Upper lobe of left lung (tissue), 6 donors: ENCODE measurements around the gene PIK3IP1. TPM values are rescaled to one million over a fixed set of nuclear protein-coding genes. Genes with fewer than 3 reads are reported as not detected.

Experiments used
- ATAC-seq, 2 donors: fragments of 200-7000 bp; cut with Tn5 transposase; one replicate each; pipeline ENCODE4 v1.9.1; 2022; ENCODE audit warnings: mild to moderate bottlenecking in 2 of 2, moderate library complexity in 2 of 2; ENCODE audit not compliant: low FRiP score in 2 of 2
- DNase-seq, 2 donors: peaks; one replicate each; pipeline ENCODE4 v3.0.0-alpha.2; 2019 to 2020
- H3K27ac ChIP-seq, 4 donors: fragments of 200-600 bp; sonication (generic); one replicate each; pipeline ENCODE4 v1.5.1; 2016 to 2019
- H3K27me3 ChIP-seq, 4 donors: fragments of 200-600 bp; sonication (generic); one replicate each; pipeline ENCODE4 v1.5.1; 2017 to 2019
- H3K36me3 ChIP-seq, 4 donors: fragments of 200-600 bp; sonication (generic); one replicate each; pipeline ENCODE4 v1.5.1; 2016 to 2019
- H3K4me1 ChIP-seq, 4 donors: fragments of 200-600 bp; sonication (generic); one replicate each; pipeline ENCODE4 v1.5.1; 2018 to 2019
- H3K4me3 ChIP-seq, 4 donors: fragments of 200-600 bp; sonication (generic); one replicate each; pipeline ENCODE4 v1.5.1; 2017 to 2019; ENCODE audit warnings: mild to moderate bottlenecking in 2 of 4, moderate library complexity in 1 of 4
- H3K9me3 ChIP-seq, 4 donors: fragments of 200-600 bp; sonication (generic); one replicate each; pipeline ENCODE4 v1.5.1; 2018 to 2019
- EP300 ChIP-seq, 4 donors: sonication (generic); formaldehyde crosslinking; IDR thresholded peaks; one replicate each; pipeline ENCODE4 v1.5.1; 2017; ENCODE audit warnings: antibody characterized with exemption in 4 of 4, control low read depth in 2 of 4
- POLR2A ChIP-seq, 4 donors: fragments of 450-650 bp; IDR thresholded peaks; one replicate each; pipeline ENCODE4 v1.5.1; 2016 to 2017; ENCODE audit warnings: antibody characterized with exemption in 4 of 4, mild to moderate bottlenecking in 2 of 4
- POLR2AphosphoS5 ChIP-seq, 2 donors: sonication (generic); formaldehyde crosslinking; IDR thresholded peaks; one replicate each; pipeline ENCODE4 v1.5.1; 2017; ENCODE audit warnings: antibody characterized with exemption in 2 of 2
- WGBS, 2 donors: methylation state at CpG; one replicate each; pipeline ENCODE4 v1.1.5; 2017 to 2018; 5-methylcytosine and 5-hydroxymethylcytosine counted together
- total RNA-seq, 6 donors: library from RNA; depleted of rRNA in 4 of 6; stranded (reverse); fragments of >200 nt in 4 of 6; gene quantifications; one replicate each; pipeline versions ENCODE4 v1.1.0 to v1.2.1, GENCODE V29; 2016 to 2021
- TF ChIP-seq, protein P1 (sequence below), 6 experiments: fragments of 450-650 bp in 4 of 6; fragments of 200-600 bp in 2 of 6; sonication (generic) in 2 of 6; IDR thresholded peaks; one replicate each; pipeline ENCODE4 v1.5.1; 2016 to 2019; ENCODE audit warnings: antibody characterized with exemption in 6 of 6
- donor health status: DM: no; HTN: no; CAD: no; lungs with moderate emphysema.
- donor health status: DM: no; HTN: yes; CAD: no; lungs with severe emphysema.

PIK3IP1 gene
- total RNA-seq, 6 donors from 2014 or later = 38.9 to 97.1 (median 65.8) TPM

DNA sequence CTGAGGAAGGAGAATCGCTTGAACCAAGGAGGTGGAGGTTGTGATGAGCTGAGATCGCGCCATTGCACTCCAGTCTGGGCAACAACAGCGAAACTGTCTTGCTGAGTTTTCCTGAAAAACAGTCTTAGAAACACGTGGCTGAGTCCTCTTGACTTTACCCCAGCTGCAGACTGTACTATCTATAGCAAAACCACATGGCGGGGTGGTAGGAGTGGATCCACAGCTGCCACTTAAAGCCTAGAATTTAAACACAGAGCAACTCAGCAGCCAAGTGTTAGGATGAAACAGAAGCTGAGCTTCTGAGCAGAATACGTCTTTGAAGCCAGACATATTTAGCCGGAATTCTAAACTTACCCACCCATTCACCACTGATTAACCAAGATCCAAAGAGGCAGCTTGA, 39.7 kb upstream of the PIK3IP1 start:
- WGBS, 2 donors = 93% methylated on average over 8 of the region's 8 CpGs
- H3K9me3 ChIP-seq = no peaks in the 10 kb centered on the region
- H3K27me3 ChIP-seq = no peaks in the 10 kb centered on the region
- DNase-seq = no peak
- no peak overlapping the region for H3K4me3 ChIP-seq
- H3K36me3 ChIP-seq = peaks cover 21 to 94% (median 79%) of the 10 kb centered on the region in 4 donors
- TF ChIP-seq EP300 (IDR thresholded peaks at IDR 0.05) = no peak
- no peak for TF ChIP-seq POLR2AphosphoS5 (IDR thresholded peaks at IDR 0.05)
- no peak for TF ChIP-seq POLR2A (IDR thresholded peaks at IDR 0.05)
- no peak for ATAC-seq
- H3K4me1 ChIP-seq = peaks cover 0 to 3% (median 0%) of the 10 kb centered on the region in 4 donors
- H3K27ac ChIP-seq = no peak overlapping the region

DNA sequence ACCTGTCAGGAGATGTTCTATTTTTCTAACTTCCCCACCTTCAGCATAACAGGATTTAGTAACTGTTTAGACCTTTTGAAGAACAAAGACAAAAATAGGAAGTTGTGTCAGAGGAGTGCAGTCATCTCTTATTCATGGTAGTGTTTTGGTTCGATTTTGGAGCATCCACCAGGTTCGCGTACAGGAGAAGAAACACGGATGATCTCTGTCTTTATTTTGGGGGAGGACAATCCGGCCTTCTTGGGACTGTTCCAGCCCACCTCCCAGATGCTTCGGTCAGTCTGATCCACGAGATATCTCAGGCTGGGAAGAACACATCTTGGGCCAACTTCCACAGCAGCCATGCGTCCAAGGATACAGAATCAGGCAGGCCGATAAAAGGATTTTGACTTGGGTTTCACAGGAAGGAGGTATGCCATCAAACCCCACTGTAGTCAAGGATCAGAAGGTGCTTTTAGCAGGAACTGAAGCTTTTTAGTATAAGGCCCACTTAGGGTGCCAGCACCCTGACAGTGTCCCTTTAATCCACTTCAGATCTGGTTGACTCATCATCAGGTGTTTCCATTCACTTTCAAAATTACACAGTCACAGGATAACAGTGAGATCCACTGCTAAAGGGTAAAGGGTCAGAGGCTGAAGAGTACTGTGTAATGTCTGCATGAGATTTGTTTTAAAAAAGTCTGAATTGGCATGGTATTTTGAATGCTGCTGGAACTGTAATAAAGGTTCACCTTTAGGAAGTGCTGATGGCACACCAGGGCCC, 37.3 kb upstream of the PIK3IP1 start:
- WGBS, 2 donors = 77 to 86% methylated on average over 7 to 9 of the region's 9 CpGs
- no peak overlapping the region for H3K27ac ChIP-seq
- no peaks in the 10 kb centered on the region for H3K9me3 ChIP-seq

DNA sequence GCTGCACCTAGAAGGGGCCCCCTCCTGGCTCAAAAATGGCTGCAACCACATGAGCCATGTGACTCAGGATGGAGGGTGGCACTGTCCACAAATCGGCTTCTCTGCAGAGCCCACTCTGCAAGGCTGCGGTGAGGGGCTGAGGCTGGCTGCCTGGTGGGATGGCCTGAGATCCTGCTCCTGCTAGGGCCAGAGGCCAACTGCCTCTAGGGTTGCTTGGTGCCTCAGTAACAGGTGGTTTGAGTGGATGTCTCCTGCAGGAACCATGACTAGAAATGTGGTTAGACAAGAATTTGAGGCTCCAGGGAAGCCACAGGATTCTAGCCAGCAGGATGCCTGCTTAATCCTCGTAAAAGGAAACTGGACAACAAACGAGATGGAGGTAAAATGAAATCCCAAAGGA, 36.7 kb upstream of the PIK3IP1 start:
- H3K4me3 ChIP-seq = no peak overlapping the region
- TF ChIP-seq, protein P1, sequence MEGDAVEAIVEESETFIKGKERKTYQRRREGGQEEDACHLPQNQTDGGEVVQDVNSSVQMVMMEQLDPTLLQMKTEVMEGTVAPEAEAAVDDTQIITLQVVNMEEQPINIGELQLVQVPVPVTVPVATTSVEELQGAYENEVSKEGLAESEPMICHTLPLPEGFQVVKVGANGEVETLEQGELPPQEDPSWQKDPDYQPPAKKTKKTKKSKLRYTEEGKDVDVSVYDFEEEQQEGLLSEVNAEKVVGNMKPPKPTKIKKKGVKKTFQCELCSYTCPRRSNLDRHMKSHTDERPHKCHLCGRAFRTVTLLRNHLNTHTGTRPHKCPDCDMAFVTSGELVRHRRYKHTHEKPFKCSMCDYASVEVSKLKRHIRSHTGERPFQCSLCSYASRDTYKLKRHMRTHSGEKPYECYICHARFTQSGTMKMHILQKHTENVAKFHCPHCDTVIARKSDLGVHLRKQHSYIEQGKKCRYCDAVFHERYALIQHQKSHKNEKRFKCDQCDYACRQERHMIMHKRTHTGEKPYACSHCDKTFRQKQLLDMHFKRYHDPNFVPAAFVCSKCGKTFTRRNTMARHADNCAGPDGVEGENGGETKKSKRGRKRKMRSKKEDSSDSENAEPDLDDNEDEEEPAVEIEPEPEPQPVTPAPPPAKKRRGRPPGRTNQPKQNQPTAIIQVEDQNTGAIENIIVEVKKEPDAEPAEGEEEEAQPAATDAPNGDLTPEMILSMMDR (IDR thresholded peaks at IDR 0.05) = no peak
- TF ChIP-seq EP300 (IDR thresholded peaks at IDR 0.05) (no peak), POLR2A (IDR thresholded peaks at IDR 0.05) (no peak), POLR2AphosphoS5 (IDR thresholded peaks at IDR 0.05) (no peak)
- peaks cover 25 to 95% (median 72%) of the 10 kb centered on the region in 4 donors for H3K36me3 ChIP-seq
- ATAC-seq = no peak
- no peaks in the 10 kb centered on the region for H3K9me3 ChIP-seq
- no peak overlapping the region for H3K27ac ChIP-seq
- no peaks in the 10 kb centered on the region for H3K27me3 ChIP-seq
- H3K4me1 ChIP-seq = peaks cover 0 to under 1% (median 0%) of the 10 kb centered on the region in 4 donors
- 83 to 88% methylated on average over 4 of the region's 4 CpGs for WGBS, 2 donors
- DNase-seq = no peak

More for the DNA sequence above, 37.3 kb upstream of the PIK3IP1 start:
- Histone ChIP-seq H3K4me1 (peaks cover 0 to 3% (median 0%) of the 10 kb centered on the region in 4 donors), H3K36me3 (peaks cover 25 to 97% (median 78%) of the 10 kb centered on the region in 4 donors), H3K4me3 (no peak overlapping the region), H3K27me3 (no peaks in the 10 kb centered on the region)
- TF ChIP-seq, protein P1 (IDR thresholded peaks at IDR 0.05) = no peak
- no peak for TF ChIP-seq EP300 (IDR thresholded peaks at IDR 0.05)
- no peak for TF ChIP-seq POLR2A (IDR thresholded peaks at IDR 0.05)
- no peak for TF ChIP-seq POLR2AphosphoS5 (IDR thresholded peaks at IDR 0.05)
- no peak for ATAC-seq
- DNase-seq = no peak

DNA sequence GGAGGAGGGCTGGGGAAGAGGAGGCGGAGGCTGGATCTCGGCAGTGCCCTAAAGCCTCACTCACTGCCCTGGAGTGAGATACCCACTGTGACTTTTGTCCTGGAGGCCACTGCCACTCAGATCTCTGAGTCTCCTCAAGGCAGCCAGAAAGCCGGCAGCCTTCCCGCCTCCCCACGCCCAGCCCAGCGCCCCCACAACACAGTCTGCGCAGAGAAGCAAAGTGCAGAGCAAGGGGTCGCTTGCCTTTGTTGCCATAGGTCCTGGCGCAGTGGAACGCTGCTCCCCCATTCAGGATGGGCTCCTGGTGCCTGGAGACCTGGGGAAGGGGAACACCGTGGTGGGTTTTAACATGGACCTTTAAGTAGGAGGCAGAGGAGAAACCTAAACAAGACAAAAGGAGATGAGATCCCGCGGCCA, 36.3 kb upstream of the PIK3IP1 start:
- no peak overlapping the region for H3K27ac ChIP-seq
- DNase-seq (no peak), ATAC-seq (no peak)
- H3K4me1 ChIP-seq = no peaks in the 10 kb centered on the region
- peaks cover 25 to 90% (median 68%) of the 10 kb centered on the region in 4 donors for H3K36me3 ChIP-seq
- whole genome bisulfite sequencing, 2 donors = 94 to 95% methylated on average over 5 to 13 of the region's 13 CpGs
- H3K4me3 ChIP-seq = no peak overlapping the region
- H3K9me3 ChIP-seq = no peaks in the 10 kb centered on the region
- TF ChIP-seq POLR2AphosphoS5 (IDR thresholded peaks at IDR 0.05) (no peak), EP300 (IDR thresholded peaks at IDR 0.05) (no peak), POLR2A (IDR thresholded peaks at IDR 0.05) (no peak)
- TF ChIP-seq, protein P1 (IDR thresholded peaks at IDR 0.05) = no peak
- H3K27me3 ChIP-seq = no peaks in the 10 kb centered on the region

DNA sequence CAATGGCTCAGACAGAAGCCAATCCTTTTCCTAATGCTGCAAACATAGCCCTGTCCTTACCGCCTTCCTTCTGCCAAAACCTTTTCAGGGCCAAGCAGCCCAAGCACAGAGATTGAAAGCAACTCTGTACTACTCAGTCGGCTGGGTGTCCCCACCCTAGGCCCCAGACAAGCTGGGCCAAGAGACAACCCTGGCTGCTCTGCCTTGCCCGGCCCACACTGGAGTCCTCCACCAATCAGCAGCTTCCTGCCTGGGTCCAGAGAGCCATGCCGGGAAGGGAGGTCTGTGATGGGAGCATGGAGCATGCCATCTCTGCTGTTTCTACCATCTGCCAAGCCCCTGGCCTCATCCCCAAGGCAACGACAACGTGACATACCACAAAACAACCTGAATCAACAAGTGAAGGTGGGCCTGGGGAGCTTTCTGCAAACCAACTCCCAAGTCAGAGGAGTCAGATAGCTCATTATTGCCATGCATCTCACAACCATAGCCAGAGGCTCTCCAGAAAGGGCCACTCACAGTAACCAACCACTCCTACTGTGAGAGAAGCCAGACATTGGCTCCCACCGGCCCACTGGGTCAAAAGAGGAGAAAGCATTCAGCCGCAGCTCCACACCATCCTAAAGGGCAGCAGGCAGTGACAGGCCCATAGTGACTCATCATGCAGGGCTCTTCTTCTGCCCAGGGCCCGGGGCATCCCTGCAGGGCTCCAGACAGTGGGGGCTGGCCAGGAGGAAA, 35.7 kb upstream of the PIK3IP1 start:
- H3K4me3 ChIP-seq = no peak overlapping the region
- 85 to 96% methylated on average over 6 to 9 of the region's 9 CpGs for WGBS, 2 donors
- H3K4me1 ChIP-seq = peaks cover 0 to 5% (median 0%) of the 10 kb centered on the region in 4 donors
- no peaks in the 10 kb centered on the region for H3K9me3 ChIP-seq
- peaks cover 25 to 86% (median 65%) of the 10 kb centered on the region in 4 donors for H3K36me3 ChIP-seq
- TF ChIP-seq POLR2A (IDR thresholded peaks at IDR 0.05) (no peak), POLR2AphosphoS5 (IDR thresholded peaks at IDR 0.05) (no peak), EP300 (IDR thresholded peaks at IDR 0.05) (no peak)
- TF ChIP-seq, protein P1 (IDR thresholded peaks at IDR 0.05) = no peak
- DNase-seq (no peak), ATAC-seq (peak in 1 of 2 donors; percentile 65)
- no peak overlapping the region for H3K27ac ChIP-seq
- no peaks in the 10 kb centered on the region for H3K27me3 ChIP-seq
